ENCODE data around the gene ZNF423. TPM values are rescaled to one million over a fixed set of nuclear protein-coding genes. Genes with fewer than 3 reads are reported as not detected.
A peak's percentile ranks its signal among the peaks of the same experiment; 100 is the strongest.
"Not testable (repeated sequence)": the region's sequence is repeated elsewhere in the genome, so short reads cannot be mapped to it uniquely, and the experiment has no call there.

Gene ZNF423
- total RNA-seq, 1 experiment from 2014 or later = not detected

DNA sequence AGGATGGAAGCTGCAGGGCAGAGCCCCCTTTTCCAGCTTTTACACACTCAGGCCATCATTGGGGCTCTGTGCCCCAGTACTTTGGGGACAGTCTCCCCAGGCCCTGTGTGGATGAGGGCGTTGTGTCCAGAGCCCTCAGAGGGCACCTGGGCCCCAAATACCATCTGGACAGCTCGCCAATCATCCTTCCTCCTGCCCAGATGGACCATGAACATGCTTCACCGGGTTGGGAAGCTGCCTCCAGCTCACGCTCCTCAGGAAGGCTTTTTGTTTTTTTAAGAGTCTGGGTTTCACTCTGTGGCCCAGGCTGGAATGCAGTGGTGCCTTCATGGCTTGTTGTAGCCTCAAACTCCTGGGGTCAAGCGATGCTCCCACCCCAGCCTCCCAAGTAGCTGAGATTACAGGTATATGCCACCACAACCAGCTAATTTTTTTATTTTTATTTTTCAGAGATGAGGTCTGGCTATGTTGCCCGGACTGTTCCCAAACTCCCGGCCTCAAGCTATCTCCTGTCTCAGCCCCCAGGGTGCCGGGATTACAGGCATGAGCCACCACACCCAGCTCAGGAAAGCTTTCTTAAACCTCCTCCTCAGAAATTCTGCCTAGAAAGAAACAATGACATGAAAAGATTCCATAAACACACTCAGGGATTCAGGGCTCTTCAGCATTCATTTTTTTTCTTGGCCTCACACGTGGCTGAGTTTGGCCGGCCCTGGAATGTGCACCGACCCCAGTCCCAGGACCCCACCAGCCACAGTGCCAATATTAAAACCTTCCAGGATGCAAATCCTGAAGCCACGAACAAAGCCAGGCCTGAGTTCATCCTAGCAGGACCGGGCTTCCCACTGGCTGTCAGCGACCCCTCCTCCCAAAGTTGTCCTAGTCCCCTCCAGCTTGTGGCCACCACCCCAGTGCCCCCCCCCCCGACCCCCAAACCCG lies 27.4 kb upstream of the ZNF423 start:
- H3K4me3 Mint-ChIP-seq (ENCODE audit: low read depth, unreplicated experiment) = no peak overlapping the region
- peaks cover 9% of the 10 kb centered on the region for H3K4me1 Mint-ChIP-seq (ENCODE audit: low read depth, unreplicated experiment)
- intact Hi-C loops (cut with micrococcal nuclease; ENCODE audit: unreplicated experiment) = no loop called here
- H3K27me3 Mint-ChIP-seq (ENCODE audit: unreplicated experiment) = peaks cover 75% of the 10 kb centered on the region
- TF ChIP-seq, protein P1, sequence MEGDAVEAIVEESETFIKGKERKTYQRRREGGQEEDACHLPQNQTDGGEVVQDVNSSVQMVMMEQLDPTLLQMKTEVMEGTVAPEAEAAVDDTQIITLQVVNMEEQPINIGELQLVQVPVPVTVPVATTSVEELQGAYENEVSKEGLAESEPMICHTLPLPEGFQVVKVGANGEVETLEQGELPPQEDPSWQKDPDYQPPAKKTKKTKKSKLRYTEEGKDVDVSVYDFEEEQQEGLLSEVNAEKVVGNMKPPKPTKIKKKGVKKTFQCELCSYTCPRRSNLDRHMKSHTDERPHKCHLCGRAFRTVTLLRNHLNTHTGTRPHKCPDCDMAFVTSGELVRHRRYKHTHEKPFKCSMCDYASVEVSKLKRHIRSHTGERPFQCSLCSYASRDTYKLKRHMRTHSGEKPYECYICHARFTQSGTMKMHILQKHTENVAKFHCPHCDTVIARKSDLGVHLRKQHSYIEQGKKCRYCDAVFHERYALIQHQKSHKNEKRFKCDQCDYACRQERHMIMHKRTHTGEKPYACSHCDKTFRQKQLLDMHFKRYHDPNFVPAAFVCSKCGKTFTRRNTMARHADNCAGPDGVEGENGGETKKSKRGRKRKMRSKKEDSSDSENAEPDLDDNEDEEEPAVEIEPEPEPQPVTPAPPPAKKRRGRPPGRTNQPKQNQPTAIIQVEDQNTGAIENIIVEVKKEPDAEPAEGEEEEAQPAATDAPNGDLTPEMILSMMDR (IDR thresholded peaks at IDR 0.05; ENCODE audit: unreplicated experiment) = no peak
- no peaks in the 10 kb centered on the region for H3K9me3 Mint-ChIP-seq (ENCODE audit: low read depth, unreplicated experiment)
- H3K36me3 Mint-ChIP-seq (ENCODE audit: insufficient read depth, unreplicated experiment) = no peaks in the 10 kb centered on the region
- BruUV-seq (replicated peaks) = no TSS peak
- CTCF ChIA-PET = interaction anchor here (0.9 kb wide), 1 partner anchor 183 kb away, joined by 10 read pairs; no protein-coding TSS in a partner anchor
- no peak overlapping the region for H3K27ac Mint-ChIP-seq (ENCODE audit: unreplicated experiment)
- no peak for DNase-seq

- BruUV-seq (replicated peaks) = no TSS peak
- H3K9me3 Mint-ChIP-seq (ENCODE audit: low read depth, unreplicated experiment) = no peaks in the 10 kb centered on the region
- intact Hi-C loops (cut with micrococcal nuclease; ENCODE audit: unreplicated experiment) = no loop called here
- DNase-seq = no peak
- no peak overlapping the region for H3K27ac Mint-ChIP-seq (ENCODE audit: unreplicated experiment)
- CTCF ChIA-PET = interaction anchor here (1.1 kb wide), 1 partner anchor 46 kb away, joined by 3 read pairs; no protein-coding TSS in a partner anchor
- no peaks in the 10 kb centered on the region for H3K36me3 Mint-ChIP-seq (ENCODE audit: insufficient read depth, unreplicated experiment)
- TF ChIP-seq, protein P1 (IDR thresholded peaks at IDR 0.05; ENCODE audit: unreplicated experiment) = no peak
- H3K4me1 Mint-ChIP-seq (ENCODE audit: low read depth, unreplicated experiment) = peaks cover 9% of the 10 kb centered on the region
- no peak overlapping the region for H3K4me3 Mint-ChIP-seq (ENCODE audit: low read depth, unreplicated experiment)
- peaks cover 75% of the 10 kb centered on the region for H3K27me3 Mint-ChIP-seq (ENCODE audit: unreplicated experiment)
Measured at GRCh38 chr16:49881890-49882289, 26.0 kb upstream of the ZNF423 start.

GRCh38 chr16:49878540-49878939 lies 22.6 kb upstream of the ZNF423 start:
- DNase-seq; intact Hi-C loops (cut with micrococcal nuclease; ENCODE audit: unreplicated experiment); CTCF ChIA-PET: not testable (repeated sequence)

DNA sequence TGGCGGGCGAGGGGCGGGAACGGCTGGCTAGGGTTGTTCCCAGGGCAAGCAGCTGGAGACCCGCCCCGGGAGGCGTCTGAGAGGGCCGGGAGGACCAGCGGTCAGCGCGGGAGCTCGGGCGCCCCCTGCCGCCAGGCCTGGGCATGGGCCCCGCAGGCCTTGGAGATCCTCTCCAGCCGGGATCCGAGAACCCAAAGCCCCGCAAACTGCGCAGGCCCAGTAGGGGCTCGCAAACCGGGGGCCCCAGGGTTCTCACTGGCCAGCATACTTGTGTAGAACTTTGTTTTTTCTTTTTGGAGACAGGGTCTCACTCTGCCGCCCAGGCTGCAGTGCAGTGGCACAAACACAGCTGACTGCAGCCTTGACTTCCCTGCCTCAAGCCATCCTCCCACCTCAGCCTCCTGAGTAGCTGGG lies 20.8 kb upstream of the ZNF423 start:
- intact Hi-C loops (cut with micrococcal nuclease; ENCODE audit: unreplicated experiment) = no loop called here

More at GRCh38 chr16:49878540-49878939, 22.6 kb upstream of the ZNF423 start:
- H3K4me1 Mint-ChIP-seq (ENCODE audit: low read depth, unreplicated experiment); H3K27ac Mint-ChIP-seq (ENCODE audit: unreplicated experiment); H3K4me3 Mint-ChIP-seq (ENCODE audit: low read depth, unreplicated experiment); BruUV-seq (replicated peaks); H3K36me3 Mint-ChIP-seq (ENCODE audit: insufficient read depth, unreplicated experiment); H3K9me3 Mint-ChIP-seq (ENCODE audit: low read depth, unreplicated experiment): not testable (repeated sequence)
- H3K27me3 Mint-ChIP-seq (ENCODE audit: unreplicated experiment) = peaks cover 100% of the 10 kb centered on the region

More for the DNA sequence above, 20.8 kb upstream of the ZNF423 start:
- Mint-ChIP-seq H3K27ac (ENCODE audit: unreplicated experiment) (no peak overlapping the region), H3K4me3 (ENCODE audit: low read depth, unreplicated experiment) (no peak overlapping the region), H3K36me3 (ENCODE audit: insufficient read depth, unreplicated experiment) (no peaks in the 10 kb centered on the region), H3K27me3 (ENCODE audit: unreplicated experiment) (peaks cover 100% of the 10 kb centered on the region), H3K9me3 (ENCODE audit: low read depth, unreplicated experiment) (no peaks in the 10 kb centered on the region), H3K4me1 (ENCODE audit: low read depth, unreplicated experiment) (no peaks in the 10 kb centered on the region)
- TF ChIP-seq, protein P1 (IDR thresholded peaks at IDR 0.05; ENCODE audit: unreplicated experiment) = peak; percentile 72
- CTCF ChIA-PET = interaction anchor here (0.6 to 2.2 kb wide), 5 partner anchors 19 to 263 kb away, joined by 3 to 10 read pairs (median 6); no protein-coding TSS in a partner anchor
- no TSS peak for BruUV-seq (replicated peaks)
- DNase-seq = peak; percentile 66

All from Calu3 (cell line).